Urinary bladder (tissue), 4 donors: ENCODE measurements around the gene PLXNA3. TPM values are rescaled to one million over a fixed set of nuclear protein-coding genes. Genes with fewer than 3 reads are reported as not detected.

ENCODE experiments used
- DNase-seq: peaks from one replicate; pipeline ENCODE4 v3.0.0-alpha.2; 2015; ENCODE audit errors: extremely low spot score
- H3K27ac ChIP-seq: one replicate; pipeline ENCODE4 v1.5.1; 2013; ENCODE audit warnings: low read depth, mild to moderate bottlenecking, moderate library complexity
- H3K36me3 ChIP-seq: one replicate; pipeline ENCODE4 v1.6.1; 2013; ENCODE audit warnings: mild to moderate bottlenecking, moderate library complexity; ENCODE audit not compliant: insufficient read depth
- H3K4me1 ChIP-seq: one replicate; pipeline ENCODE4 v1.6.1; 2013; ENCODE audit warnings: mild to moderate bottlenecking, moderate library complexity; ENCODE audit not compliant: insufficient read depth
- H3K4me3 ChIP-seq: one replicate; pipeline ENCODE4 v1.5.1; 2013; ENCODE audit warnings: low read depth, low read length
- WGBS: extraction: QIAGEN DNeasy Blood & Tissue Kit; methylation state at CpG from one replicate; pipeline ENCODE4 v1.1.7; 2013; 5-methylcytosine and 5-hydroxymethylcytosine counted together
- polyA plus RNA-seq: library from polyadenylated mRNA; stranded (reverse); fragments of 200-250 nt; gene quantifications from one replicate; pipeline ENCODE4 v1.2.3, GENCODE V29; 2013
- total RNA-seq: library from RNA; depleted of rRNA; stranded (reverse); fragments of >200 nt; gene quantifications from one replicate; pipeline ENCODE4 v1.2.3, GENCODE V29; 2014
- donor health status: healthy with polysubstance abuse.
- donor health status: healthy.

The PLXNA3 gene
- total and polyA plus RNA-seq, 2 donors = 10.1 to 17.3 TPM

DNA sequence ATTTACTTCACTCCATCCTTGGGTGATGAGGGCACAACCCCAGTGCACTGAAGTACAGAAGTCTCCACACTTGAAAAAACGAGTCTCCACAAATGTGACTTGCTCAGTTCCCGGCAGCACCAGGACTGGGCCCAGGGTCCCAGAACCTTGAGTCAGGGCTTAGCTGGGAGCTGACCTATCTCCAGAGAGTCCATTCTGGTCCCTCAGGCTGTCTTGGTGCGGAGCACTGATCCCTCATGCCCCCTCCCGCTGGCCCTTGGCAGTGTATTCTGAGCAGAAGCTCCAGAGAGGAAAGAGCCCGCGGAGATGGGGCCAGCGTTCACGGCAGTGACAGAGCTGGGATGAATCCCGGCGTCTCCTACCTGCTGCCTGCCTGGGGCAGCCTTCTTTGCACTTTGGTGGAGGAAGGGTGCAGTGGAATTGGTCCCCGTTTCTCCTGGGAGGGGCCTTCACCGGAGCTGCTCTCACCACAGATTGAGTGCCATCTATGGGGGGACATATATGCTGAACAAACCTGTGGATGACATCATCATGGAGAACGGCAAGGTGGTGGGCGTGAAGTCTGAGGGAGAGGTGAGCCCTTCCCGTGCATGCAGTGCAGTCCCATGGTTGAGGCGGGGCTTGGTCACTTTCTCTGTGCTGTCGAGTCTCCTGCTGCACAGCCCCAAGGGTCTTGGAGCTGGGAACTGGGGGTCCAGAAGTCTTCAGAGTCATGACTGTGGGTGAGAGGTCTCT lies 17.3 kb upstream of the PLXNA3 start:
- 79% methylated on average over 17 of the region's 17 CpGs for WGBS
- Histone ChIP-seq H3K4me1 (no peaks in the 10 kb centered on the region), H3K27ac (no peak overlapping the region), H3K4me3 (no peak overlapping the region), H3K36me3 (no peaks in the 10 kb centered on the region)
- DNase-seq = no peak

DNA sequence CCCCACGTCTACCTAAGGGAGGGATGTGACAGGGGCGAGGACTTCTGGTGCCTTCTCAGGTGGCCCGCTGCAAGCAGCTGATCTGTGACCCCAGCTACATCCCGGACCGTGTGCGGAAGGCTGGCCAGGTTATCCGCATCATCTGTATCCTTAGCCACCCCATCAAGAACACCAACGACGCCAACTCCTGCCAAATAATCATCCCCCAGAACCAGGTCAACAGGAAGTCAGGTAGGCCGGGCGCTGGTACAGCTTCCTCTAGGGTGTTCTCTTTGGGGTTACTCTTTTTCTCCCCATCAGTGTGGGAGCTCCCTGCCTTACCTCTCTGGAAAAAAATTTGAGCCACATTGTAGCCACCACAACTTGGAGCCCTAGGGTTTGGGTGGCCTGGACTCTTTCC lies 16.5 kb upstream of the PLXNA3 start:
- no peak overlapping the region for H3K4me3 ChIP-seq
- no peaks in the 10 kb centered on the region for H3K36me3 ChIP-seq
- no peaks in the 10 kb centered on the region for H3K4me1 ChIP-seq
- no peak overlapping the region for H3K27ac ChIP-seq
- 82% methylated on average over 11 of the region's 11 CpGs for WGBS
- no peak for DNase-seq

DNA sequence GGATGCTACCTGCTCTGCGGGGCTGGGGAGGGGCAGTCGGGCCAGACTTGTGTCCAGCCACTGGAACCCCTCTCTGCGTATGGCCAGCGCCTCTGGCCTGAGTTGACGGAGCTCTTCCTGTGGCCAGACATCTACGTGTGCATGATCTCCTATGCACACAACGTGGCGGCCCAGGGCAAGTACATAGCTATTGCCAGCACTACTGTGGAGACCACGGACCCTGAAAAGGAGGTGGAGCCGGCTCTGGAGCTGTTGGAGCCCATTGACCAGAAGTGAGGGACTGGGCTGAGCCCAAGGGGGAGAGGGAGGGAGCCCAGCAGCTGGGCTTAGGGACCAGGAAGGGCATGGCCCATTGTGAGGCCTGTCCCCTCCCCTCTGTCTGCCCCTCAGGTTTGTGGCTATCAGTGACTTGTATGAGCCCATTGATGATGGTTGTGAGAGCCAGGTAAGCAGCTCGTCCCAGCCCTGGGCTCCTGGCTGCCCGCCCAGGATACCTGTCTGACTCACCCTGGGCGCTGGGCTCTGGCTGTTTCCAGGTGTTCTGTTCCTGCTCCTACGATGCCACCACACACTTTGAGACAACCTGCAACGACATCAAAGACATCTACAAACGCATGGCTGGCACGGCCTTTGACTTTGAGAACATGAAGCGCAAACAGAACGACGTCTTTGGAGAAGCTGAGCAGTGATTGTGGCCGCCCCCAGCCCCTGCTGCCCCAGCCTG lies 15.9 kb upstream of the PLXNA3 start:
- 80% methylated on average over 21 of the region's 21 CpGs for whole genome bisulfite sequencing
- Histone ChIP-seq H3K4me1 (no peaks in the 10 kb centered on the region), H3K27ac (no peak overlapping the region), H3K4me3 (no peak overlapping the region), H3K36me3 (no peaks in the 10 kb centered on the region)
- no peak for DNase-seq

DNA sequence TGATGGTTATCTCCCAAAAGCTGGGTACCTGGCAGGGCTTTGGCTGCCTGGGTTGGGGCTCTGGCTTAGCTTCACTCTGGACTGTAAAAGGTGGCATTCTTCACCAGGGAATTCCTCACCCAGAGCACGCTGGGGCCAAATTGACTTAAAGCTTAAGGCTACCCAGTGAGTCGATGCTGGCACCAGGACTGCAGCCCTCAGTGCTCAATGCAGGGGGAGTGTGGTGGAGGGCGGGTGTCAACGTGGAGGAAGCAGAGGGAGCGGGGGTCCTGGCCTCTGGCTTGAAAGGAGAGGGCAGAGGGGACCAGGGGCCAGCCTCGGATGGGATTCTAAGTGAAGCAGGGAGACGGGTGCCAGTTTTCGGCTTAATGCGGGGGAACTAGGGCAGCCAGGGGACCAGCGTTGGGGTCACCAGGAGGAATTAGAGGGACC lies 14.6 kb upstream of the PLXNA3 start:
- DNase-seq = no peak
- Histone ChIP-seq H3K27ac (peak overlapping the region; percentile 80), H3K36me3 (no peaks in the 10 kb centered on the region), H3K4me3 (peak overlapping the region; percentile 61), H3K4me1 (no peaks in the 10 kb centered on the region)
- 12% methylated on average over 10 of the region's 10 CpGs for WGBS

DNA sequence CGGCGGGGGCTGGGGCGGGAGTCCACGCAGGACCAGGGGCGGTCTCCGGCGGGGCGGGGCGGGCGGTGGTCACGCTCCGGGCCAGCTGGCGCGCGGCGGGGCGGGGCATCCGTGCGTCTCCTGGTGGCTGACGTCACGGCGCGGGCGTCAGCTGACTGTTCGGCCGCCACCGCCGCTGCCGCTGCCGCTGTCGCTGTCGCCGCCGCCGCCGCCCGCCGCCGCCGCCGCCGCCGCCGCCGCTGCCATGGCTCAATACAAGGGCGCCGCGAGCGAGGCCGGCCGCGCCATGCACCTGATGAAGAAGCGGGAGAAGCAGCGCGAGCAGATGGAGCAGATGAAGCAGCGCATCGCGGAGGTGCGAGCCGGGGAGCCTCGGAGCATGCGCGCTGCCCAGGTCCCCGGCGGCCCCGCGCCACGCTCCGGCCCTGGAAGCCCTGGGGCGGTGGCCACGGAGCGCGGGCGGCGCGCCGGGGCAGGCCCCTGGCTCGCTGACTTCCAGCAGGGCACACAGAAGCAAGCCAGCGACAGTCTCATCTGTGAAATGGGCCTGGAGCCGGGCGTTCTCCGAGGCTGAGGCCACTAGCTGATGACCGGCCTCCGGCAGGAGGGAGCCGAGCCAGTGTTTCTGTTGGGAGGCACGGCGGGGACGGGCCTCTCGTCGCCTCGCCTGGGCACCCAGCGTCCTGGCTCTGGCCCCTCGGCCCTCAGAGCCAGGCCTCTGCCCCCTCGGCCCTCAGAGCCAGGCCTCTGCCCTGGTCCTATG lies 13.9 kb upstream of the PLXNA3 start, which contains the start of gene FAM50A:
Gene FAM50A (plus strand): TSS at position 150 of the 763 bp plus-strand sequence. CDS start 95 bp downstream, at position 245.
- Histone ChIP-seq H3K36me3 (no peaks in the 10 kb centered on the region), H3K4me3 (peak within 1 kb of the TSS; percentile 61), H3K4me1 (no peaks in the 10 kb centered on the region), H3K27ac (peak within 1 kb of the TSS; percentile 85)
- WGBS = under 1% methylated on average over 94 of the region's 94 CpGs
- DNase-seq = no peak

DNA sequence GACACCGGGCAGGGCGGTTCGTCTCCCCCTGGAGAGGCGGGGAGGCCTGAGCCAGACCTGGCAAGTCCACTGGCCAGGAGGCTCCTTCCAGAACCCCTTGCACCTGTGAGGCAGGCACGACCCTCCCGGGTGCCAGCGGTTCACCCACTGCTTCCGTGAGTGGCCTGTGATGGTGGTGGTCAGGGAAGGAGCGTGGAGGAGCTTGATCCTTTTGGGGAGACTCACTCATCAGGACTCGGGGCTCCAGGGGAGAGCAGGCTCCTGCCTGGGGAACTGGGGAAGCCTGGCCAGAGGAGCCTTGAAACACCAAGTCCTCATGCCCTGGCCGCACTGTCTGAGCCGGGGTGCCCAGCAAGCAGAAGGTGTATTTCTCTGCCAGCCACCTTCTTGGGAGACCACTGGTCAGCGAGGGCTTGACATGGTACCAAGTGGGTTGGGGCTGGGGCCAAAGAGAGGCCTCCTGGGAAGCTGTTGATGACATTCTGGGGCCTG lies 13.3 kb upstream of the PLXNA3 start:
- 53% methylated on average over 13 of the region's 13 CpGs for WGBS
- Histone ChIP-seq H3K4me3 (peak overlapping the region; percentile 61), H3K4me1 (no peaks in the 10 kb centered on the region), H3K27ac (peak overlapping the region; percentile 53), H3K36me3 (peaks cover 3% of the 10 kb centered on the region)
- no peak for DNase-seq

DNA sequence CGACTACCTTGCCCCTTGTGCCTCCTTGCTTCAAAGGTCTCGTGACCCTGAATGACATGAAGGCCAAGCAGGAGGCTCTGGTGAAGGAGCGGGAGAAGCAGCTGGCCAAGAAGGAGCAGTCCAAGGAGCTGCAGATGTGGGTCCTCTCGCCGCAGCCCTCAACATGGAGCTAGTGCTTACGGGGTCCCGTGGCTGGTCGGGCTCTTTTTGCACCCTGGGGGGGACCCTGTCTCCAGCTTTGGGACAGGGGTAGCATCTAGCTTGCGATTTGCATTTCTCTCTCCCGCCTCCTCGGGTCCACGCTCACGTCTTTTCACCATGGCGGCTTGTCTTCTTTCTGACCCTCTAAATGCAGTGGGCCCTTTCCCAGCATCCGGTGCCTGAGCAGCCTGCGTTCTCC lies 12.3 kb upstream of the PLXNA3 start:
- no peak for DNase-seq
- WGBS = 97% methylated on average over 16 of the region's 16 CpGs
- H3K4me3 ChIP-seq = no peak overlapping the region
- H3K27ac ChIP-seq = no peak overlapping the region
- peaks cover 6% of the 10 kb centered on the region for H3K36me3 ChIP-seq
- no peaks in the 10 kb centered on the region for H3K4me1 ChIP-seq

DNA sequence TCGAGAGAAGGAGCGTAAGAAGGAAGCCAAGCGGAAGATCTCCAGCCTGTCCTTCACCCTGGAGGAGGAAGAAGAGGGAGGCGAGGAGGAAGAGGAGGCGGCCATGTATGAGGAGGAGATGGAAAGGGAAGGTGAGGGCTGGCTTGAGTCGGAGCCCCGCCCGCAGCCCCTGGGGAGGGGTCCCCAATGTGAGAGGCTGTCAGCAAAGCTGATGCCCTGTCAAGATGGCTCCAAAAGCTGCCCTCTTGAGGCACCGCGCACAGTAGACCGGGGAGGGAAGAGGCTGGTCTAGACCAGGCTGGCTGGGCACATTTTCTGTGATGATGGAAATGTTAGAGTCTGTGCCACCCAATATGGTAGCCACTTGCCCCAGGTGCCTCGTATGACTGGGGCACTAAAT lies 11.7 kb upstream of the PLXNA3 start:
- WGBS = 90% methylated on average over 12 of the region's 12 CpGs
- Histone ChIP-seq H3K36me3 (peaks cover 9% of the 10 kb centered on the region), H3K27ac (no peak overlapping the region)

DNA sequence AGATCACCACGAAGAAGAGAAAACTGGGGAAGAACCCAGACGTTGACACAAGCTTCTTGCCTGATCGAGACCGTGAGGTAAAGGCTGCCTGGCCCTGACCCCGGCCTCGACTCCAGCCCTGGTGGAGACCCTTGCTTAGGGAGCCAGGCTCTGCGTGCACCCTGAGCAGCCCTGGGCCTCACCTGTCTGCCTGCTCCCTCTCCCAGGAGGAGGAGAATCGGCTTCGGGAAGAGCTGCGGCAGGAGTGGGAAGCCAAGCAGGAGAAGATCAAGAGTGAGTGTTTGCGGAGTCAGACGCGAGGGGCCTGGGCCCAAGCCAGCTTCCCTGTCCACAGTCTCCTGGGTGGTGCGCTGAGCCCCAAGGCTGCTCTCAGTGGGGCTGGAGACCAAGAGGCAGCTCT lies 9.6 kb upstream of the PLXNA3 start:
- WGBS = 96% methylated on average over 14 of the region's 14 CpGs
- Histone ChIP-seq H3K4me3 (no peak overlapping the region), H3K4me1 (no peaks in the 10 kb centered on the region), H3K27ac (no peak overlapping the region), H3K36me3 (peaks cover 9% of the 10 kb centered on the region)
- no peak for DNase-seq

More for the DNA sequence above, 11.7 kb upstream of the PLXNA3 start:
- DNase-seq = no peak
- no peaks in the 10 kb centered on the region for H3K4me1 ChIP-seq
- no peak overlapping the region for H3K4me3 ChIP-seq

DNA sequence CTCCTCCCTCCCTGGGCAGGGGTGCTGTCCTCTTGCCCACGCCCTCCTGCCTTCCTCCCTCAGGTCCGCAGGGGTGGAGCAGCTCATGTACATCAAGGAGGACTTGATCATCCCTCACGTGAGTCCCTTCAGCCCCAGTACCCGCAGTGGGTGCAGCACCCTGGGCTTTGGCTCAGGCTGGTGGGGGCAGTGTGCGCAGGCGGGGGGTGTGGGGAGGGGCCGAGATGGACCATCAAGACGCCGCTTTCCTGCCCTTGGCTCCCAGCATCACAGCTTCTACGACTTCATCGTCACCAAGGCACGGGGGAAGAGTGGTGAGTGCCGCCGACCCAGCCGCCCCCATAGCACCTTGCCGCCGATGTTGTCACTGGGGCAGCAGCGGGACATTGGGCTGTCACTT lies 8.5 kb upstream of the PLXNA3 start:
- 94% methylated on average over 18 of the region's 18 CpGs for WGBS
- peaks cover 9% of the 10 kb centered on the region for H3K36me3 ChIP-seq
- no peak overlapping the region for H3K4me3 ChIP-seq
- no peak overlapping the region for H3K27ac ChIP-seq
- H3K4me1 ChIP-seq = no peaks in the 10 kb centered on the region
- no peak for DNase-seq

DNA sequence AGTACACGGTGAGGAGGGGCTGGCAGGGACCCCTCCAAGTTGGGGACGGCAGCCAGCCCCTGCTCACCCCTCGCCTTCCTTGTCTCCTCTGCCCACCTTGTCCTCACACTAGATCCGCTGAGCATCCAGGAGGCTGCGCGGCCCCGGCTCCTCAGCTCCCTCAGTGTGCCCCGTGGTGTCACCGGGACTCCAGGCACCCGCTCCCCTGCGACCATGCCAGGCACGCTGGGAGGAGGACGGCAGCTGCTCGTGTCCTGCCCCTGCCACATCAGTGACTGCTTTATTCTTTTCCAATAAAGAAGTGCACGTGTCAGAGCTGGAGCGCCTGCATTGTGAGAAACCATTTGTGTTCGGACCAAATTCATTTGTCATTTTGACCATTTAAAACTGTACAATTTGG lies 7.8 kb upstream of the PLXNA3 start:
- Histone ChIP-seq H3K4me1 (no peaks in the 10 kb centered on the region), H3K36me3 (peaks cover 9% of the 10 kb centered on the region), H3K4me3 (no peak overlapping the region), H3K27ac (no peak overlapping the region)
- no peak for DNase-seq
- 90% methylated on average over 17 of the region's 17 CpGs for WGBS

DNA sequence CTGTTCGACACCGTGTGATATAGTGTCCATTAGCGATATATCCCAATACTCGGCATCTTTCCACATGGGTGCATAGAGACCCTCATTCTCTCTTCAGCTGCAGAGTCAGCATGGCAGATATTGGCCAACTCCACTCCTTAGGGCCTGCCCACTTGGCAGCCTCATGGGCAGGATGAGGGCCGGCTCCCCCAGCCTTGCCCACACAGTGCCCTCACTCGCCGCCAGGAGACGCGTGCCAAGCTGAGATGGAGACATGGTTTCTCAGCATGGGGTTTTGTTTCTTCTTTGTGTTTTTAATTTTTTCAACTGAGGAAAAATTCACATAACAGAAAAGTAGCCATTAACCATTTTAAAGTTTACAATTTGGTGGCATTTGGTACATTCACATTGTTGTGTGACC lies 5.3 kb upstream of the PLXNA3 start:
- H3K4me3 ChIP-seq = no peak overlapping the region
- WGBS = 86% methylated on average over 9 of the region's 9 CpGs

DNA sequence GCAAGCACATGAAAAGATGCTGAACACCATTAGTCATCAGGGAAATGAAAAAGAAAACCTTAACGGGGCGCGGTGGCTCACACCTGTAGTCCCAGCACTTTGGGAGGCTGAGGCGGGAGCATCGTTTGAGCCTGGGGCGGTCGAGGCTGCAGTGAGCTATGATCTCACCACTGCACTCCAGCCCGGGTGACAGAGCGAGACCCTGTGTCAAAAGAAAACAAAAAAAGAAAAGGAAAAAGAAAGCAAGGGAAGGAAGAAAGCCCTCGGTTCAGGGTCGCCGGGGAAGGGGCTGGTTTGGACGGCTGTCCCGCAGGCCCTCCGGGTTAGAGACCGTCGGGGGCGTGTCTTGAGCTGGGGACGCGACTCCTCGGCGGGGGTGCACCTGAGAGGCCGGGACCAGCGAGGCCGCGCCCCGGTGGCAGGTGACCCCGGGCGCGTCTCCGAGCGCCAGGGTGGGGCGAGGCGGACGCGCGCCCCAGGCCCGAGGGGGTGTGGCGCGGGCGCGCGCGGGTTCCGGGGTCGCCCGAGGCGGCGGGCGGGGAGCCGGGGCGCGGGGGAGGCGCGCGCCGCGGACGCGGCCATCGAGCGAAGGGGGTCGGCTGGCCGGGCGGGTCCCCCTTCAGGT lies 478 bp upstream of the PLXNA3 start:
- peak overlapping the region; percentile 67 for H3K27ac ChIP-seq
- DNase-seq = no peak
- H3K4me3 ChIP-seq = peak overlapping the region; percentile 77
- H3K36me3 ChIP-seq = no peaks in the 10 kb centered on the region
- no peaks in the 10 kb centered on the region for H3K4me1 ChIP-seq
- 5% methylated on average over 61 of the region's 65 CpGs for WGBS

More for the DNA sequence above, 5.3 kb upstream of the PLXNA3 start:
- Histone ChIP-seq H3K4me1 (no peaks in the 10 kb centered on the region), H3K36me3 (peaks cover 9% of the 10 kb centered on the region), H3K27ac (no peak overlapping the region)
- DNase-seq = no peak
